Measurements from ENCODE around the gene WDFY4.

Gene WDFY4

GRCh38 chr10:48833674-48834073, 149.0 kb downstream of the WDFY4 start:
- DNase-seq: no peak

- no peak for DNase-seq
Observed at GRCh38 chr10:48834189-48834965, 149.7 kb downstream of the WDFY4 start.

GRCh38 chr10:48835781-48836180, 151.1 kb downstream of the WDFY4 start:
- DNase-seq: no peak

GRCh38 chr10:48836605-48837004, 151.9 kb downstream of the WDFY4 start:
- no peak for DNase-seq

GRCh38 chr10:48838834-48839233, 154.2 kb downstream of the WDFY4 start:
- DNase-seq: no peak

DNA sequence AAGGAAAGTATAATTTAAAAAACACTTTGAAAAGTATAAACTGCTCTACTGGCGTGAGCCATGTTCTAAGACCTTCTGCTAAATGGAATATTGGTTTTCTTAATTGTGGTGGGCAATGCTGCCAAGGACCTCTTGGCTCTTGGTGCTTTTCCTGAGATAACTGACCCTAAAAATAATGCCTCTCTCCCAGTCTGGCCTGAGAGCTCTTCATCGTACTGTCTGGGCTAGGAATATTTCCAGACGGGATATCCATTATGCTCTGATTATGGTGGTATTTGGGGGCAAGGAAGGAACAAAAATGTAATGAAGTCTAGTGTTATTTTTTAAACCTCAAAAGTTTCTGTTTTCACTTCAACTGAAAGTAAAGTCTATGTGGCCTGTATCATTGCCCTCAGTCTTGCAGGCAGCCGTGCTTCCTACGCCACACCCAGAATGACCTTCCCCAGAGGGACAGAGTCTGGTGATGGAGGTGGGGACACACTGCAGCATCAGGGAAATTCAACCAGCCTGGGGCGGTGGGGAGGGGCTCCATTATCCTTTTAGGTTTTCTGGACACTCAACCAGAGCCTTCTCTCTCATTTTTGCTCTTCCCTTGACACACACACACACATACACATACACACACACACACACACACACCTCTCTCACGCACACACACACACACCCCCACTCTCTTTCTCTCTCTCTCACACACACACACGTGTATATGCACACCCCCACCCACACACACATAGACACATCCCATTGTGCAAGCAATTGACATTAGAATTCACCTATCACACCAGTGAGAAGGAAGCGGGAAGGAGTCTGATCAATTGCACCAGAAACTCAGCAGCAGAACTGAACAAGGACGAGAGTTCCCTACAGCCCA, 155.4 kb downstream of the WDFY4 start:
- no peak for DNase-seq

DNA sequence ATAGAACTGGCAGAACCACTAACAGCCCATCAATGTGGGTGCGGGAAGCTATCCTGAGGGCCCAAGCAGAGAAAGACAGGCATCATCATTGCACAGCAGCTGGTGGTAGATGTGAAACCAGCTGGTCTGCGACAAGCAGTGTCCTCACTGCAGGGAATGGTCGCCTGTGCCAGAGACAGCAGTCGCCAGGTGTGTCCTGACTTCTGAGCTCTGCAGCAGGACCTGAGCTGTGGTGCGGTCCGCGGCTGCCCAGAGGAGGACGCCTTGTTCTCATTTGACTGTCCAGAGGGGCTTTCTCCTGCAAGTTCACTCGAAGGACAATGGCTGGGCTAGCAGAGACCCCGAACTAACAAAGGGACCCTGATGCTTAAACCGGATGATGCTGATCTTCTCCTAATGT, 157.6 kb downstream of the WDFY4 start:
- DNase-seq: no peak

- no peak for DNase-seq
Observed at GRCh38 chr10:48843198-48843597, 158.5 kb downstream of the WDFY4 start.

GRCh38 chr10:48844616-48845015, 159.9 kb downstream of the WDFY4 start:
- no peak for DNase-seq

- no peak for DNase-seq
Observed at GRCh38 chr10:48845512-48845911, 160.8 kb downstream of the WDFY4 start.

- no peak for DNase-seq
Observed at GRCh38 chr10:48847691-48848090, 163.0 kb downstream of the WDFY4 start.

DNA sequence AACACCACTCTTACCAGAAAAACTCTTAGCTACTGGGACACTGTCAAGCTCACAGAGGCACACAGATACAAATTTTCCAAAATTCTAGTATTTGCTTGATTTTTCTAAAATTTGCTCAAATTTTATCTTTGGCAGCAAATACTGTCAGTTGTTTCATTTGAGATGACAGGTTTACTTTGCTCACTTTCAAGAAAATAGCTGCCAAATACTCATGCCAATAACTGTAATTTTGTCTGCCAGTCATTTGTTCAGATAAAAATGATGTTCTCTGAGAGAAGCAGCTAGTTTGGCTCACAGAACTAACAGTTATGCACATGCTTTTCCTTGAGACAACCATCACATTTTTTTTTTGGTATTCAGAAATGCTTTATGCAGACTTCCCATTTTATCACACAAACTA, 172.2 kb downstream of the WDFY4 start:
- DNase-seq: no peak

DNA sequence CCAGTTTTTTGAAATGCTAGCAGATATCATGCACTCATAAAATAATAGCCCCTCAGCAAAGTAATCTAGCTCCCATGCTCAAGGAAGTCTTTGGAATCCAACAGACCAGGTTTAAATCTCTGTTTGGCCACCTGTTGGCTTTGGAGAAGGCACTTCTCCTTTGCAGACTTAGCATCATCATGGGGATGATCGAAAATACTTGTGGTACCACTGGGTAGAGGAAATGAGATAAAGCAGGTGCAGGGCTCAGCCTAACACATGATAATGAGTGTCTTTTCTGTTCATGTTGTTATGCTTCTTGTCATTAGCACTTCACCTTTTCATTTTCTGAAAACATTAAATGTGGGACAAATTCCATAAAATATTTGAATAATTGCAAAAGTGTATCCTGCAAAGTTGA, 187.6 kb downstream of the WDFY4 start:
- no peak for DNase-seq

DNA sequence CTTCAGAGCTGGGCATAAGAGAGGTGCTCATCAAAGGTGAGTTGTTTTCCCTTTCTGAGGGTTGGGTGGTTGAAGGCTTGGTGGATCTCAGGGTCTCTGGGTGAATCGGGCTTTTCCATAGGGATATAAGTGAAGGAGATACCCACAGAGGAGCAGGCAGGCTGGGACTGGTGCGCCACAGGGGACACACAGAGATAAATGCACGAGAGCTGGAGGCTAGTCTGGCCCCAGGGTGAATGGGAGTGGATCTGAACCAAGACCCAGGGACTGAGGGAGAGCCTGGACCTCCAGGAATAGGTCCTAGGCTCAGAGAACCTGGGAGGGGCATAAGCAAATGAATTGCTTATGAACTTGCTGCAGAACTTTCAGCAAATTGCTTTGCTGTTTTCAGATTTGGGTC, 193.4 kb downstream of the WDFY4 start:
- no peak for DNase-seq

DNA sequence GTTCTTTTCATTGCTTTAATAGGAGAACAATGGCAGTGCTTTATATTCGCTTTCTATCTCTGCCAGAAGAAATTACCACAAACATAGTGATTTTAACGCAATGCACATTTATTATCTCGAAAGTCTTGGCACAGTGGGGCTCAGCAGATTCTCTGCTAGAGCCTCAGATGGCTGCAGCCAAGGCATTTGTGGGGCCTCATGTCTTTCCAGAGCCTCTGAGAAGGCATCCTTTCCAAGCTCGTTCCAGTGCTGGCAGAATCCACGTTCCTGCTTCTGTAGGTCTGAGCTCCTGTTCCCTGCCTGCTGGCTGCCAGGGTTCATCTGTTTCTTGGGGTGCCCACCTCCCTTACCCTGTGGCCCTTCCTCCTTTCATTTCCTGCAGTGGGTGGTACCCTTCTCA, 194.8 kb downstream of the WDFY4 start:
- no peak for DNase-seq

DNA sequence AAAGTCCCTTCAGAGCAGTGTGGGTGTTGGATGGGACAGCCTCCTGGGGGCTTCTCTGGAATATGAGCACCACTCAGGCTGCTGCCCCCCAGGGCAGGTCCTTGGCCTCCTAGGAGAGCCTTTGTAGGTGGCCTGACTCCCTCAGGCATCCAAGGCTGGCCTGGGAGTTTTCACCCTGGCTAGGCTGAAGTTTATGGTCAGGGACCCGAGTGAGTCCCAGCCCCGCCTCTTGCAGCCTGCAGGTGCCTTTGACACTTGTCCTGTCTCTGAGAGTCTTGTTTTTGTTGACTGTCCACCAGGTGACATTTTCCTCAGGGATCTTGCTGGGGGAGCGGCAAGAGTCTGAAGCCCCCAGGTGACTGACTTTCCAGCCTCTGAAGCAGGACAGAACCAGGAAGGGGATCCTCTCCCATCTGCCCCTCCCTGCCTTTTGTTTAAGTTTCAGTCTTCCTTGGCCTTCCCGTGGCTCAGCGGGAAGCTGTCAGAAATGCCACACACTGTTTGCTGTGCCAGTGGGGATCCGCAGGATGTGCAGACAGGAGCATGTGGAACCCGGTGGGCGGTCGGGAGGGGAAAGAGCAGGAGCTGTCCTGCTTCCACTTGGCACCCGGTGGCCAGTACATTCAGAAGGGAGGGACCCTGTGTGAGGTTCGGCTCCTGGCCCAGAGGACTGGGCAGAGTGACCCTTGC, 195.5 kb downstream of the WDFY4 start:
- DNase-seq: no peak

DNA sequence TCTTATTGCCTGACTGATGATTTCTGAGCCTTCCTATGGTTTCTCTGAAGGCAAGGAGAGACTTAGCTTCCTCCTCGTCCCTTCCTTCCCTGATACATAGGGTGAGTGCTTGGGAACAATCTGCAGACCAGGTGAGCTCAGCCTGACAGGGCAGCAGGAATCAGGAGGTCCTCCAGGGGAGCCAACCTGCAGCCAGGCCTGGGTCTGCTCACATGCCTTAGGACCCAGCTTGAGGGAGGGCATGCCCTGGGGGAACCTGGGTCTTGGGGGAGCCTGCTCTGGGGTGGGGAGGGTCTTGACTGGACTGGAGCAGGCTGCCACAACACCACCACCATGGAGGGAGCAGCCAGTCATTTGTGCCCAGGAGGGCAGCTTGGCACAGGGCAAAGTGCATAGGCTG, 197.3 kb downstream of the WDFY4 start:
- no peak for DNase-seq

GRCh38 chr10:48882881-48883280, 198.2 kb downstream of the WDFY4 start:
- DNase-seq: no peak

DNA sequence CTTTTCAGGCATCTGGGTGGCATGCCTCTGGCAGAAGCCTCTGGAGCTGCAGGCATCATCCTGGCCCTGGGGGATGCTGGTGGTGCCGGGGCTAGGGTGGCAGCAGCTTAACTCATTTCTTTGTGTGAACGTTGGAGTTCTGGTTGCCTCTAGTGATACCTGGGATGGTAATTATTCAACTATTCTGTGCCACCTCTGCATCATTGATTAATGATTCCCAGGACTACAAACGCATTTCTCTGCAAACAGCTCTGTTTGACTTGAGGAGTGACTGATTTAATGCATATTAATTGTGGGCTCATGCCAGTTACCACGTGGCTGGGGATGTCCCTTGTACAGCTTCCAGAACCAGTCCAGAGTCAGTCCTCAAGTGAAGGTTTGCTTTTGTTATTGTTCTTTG, 199.0 kb downstream of the WDFY4 start:
- DNase-seq: no peak

DNA sequence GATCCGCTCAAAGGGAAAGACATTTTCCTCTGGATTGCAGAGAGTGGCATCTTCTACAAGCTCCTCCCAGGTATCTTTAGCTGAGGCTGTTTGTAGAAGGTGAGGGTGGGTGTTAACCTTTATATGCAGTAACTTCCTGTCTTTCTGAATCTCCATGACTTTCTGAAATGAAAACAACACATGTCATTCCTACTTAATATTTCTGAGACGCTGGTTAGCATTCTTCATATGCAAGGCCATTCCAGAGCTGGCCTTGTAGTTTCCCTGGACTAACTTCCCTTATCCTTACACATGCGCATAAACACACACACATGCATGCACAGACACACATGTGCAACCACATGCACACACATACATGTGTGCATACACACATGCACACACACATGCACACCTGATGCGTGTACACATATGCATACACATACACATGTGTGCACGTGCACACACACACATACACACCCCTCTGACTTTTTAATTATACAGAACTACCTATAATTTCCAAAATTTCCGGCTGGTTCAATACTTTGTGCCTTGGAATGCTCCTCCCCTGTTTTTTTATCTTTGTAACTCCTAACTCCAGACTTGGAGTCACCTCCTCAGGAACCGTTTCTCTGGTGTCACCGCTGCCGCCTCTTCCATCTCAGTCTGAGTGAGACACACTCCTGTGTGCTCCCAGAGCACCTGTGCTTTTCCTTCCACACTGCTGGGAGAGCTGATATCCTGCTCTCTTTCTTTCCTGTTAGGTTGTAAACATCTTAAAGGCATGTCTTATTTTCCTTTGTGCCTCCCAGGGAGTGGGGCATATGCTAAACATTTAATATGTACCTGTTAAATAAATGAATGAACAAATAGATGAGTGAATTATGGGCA, 199.7 kb downstream of the WDFY4 start:
- DNase-seq: no peak

DNA sequence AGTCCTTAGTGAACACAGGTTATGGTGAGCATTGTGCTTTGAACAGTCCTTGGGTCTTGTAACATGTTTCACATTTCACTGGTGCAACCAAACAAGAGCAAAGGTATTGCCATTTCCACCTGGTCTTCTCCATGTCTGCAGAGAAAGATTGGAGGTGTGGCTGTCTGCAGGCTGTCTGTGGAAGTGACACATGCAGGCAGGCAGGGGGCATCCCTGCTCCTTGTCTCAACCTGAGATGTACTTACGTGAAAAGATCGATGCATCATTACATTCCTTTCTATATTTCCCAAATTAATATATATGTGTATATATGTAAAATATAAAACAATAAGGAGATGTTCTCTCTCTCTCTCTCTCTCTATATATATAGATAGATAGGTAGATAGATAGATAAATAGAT, 200.7 kb downstream of the WDFY4 start:
- DNase-seq: no peak

- no peak for DNase-seq
Observed at GRCh38 chr10:48887982-48888381, 203.3 kb downstream of the WDFY4 start.
